K562 (cell line): ENCODE data around the gene KCNJ2. TPM values are rescaled to one million over a fixed set of nuclear protein-coding genes. Genes with fewer than 3 reads are reported as not detected.

Experiments
- ARID3A ChIP-seq: IDR thresholded peaks from 2 replicates; pipeline ENCODE4 v1.6.1; 2012; ENCODE audit warnings: low read depth, low read length, improper control_type of control experiment, borderline replicate concordance
- CREB3L1 ChIP-seq: fragments of 450-650 bp; IDR thresholded peaks from 2 replicates; pipeline ENCODE4 v1.6.1; 2014; ENCODE audit warnings: low read depth, mild to moderate bottlenecking, moderate library complexity, borderline replicate concordance
- GATAD2B ChIP-seq: fragments of 450-650 bp; IDR thresholded peaks from 2 replicates; pipeline ENCODE4 v1.6.1; 2017; ENCODE audit warnings: mild to moderate bottlenecking, borderline replicate concordance
- KDM1A ChIP-seq, 2 experiments: fragments of 450-650 bp; IDR thresholded peaks; 2 replicates each; pipeline ENCODE4 v1.6.1; 2016; ENCODE audit warnings: mild to moderate bottlenecking in 2 of 2
- NFIC ChIP-seq: fragments of 450-650 bp; IDR thresholded peaks from 2 replicates; pipeline ENCODE4 v1.6.1; 2017; ENCODE audit warnings: mild to moderate bottlenecking, inconsistent platforms
- PREB ChIP-seq: sonication (generic); formaldehyde crosslinking; IDR thresholded peaks from 2 replicates; pipeline ENCODE4 v1.8.1; 2023; ENCODE audit warnings: mild to moderate bottlenecking, missing genetic modification reagents
- PRMT5 ChIP-seq: sonication (generic); formaldehyde crosslinking; IDR thresholded peaks from 2 replicates; pipeline ENCODE4 v1.5.0; 2020; ENCODE audit warnings: missing genetic modification reagents
- PTRF ChIP-seq: fragments of 450-650 bp; IDR thresholded peaks from 2 replicates; pipeline ENCODE4 v1.6.1; 2016; ENCODE audit warnings: mild to moderate bottlenecking, missing genetic modification characterization, missing compliant biosample characterization
- RBFOX2 ChIP-seq: fragments of 200-400 bp; formaldehyde crosslinking; IDR thresholded peaks from 2 replicates; pipeline ENCODE4 v1.6.1; 2017; ENCODE audit warnings: low read depth, mild to moderate bottlenecking, low read length, moderate library complexity
- SMAD4 ChIP-seq: fragments of 250-450 bp; sonication (Bioruptor Pico); conservative IDR thresholded peaks from 2 replicates; pipeline ENCODE4 v1.8.0; 2021; ENCODE audit warnings: inconsistent platforms, mild to moderate bottlenecking, moderate library complexity
- SNRNP70 ChIP-seq: fragments of 200-400 bp; formaldehyde crosslinking; optimal IDR thresholded peaks from 2 replicates; pipeline ENCODE3; 2017; ENCODE audit warnings: low read depth, low read length
- STAT5B ChIP-seq: fragments of 250-450 bp; sonication (Bioruptor Pico); IDR thresholded peaks from 2 replicates; pipeline ENCODE4 v1.8.0; 2021; ENCODE audit warnings: mild to moderate bottlenecking, inconsistent platforms
- TARDBP ChIP-seq: fragments of 450-650 bp; IDR thresholded peaks from 2 replicates; pipeline ENCODE4 v1.6.1; 2016
- TRIM24 ChIP-seq, 2 experiments: fragments of 450-650 bp; IDR thresholded peaks; 2 replicates each; pipeline ENCODE4 v1.6.1; 2016
- ZBTB34 ChIP-seq: fragments of 250-450 bp; sonication (Bioruptor Pico); IDR thresholded peaks from 2 replicates; pipeline ENCODE4 v1.8.0; 2021; ENCODE audit warnings: mild to moderate bottlenecking, moderate library complexity
- ZBTB8A ChIP-seq: fragments of 450-650 bp; IDR thresholded peaks from 2 replicates; pipeline ENCODE4 v1.6.1; 2018; ENCODE audit warnings: mild to moderate bottlenecking, moderate library complexity; ENCODE audit not compliant: partially characterized antibody
- ZNF584 ChIP-seq: fragments of 200-800 bp; sonication (Bioruptor generic); IDR thresholded peaks from 2 replicates; pipeline ENCODE4 v1.6.1; 2016; ENCODE audit warnings: low read depth, mild to moderate bottlenecking, missing genetic modification characterization, missing compliant biosample characterization
- ZNF668 ChIP-seq: fragments of 250-450 bp; sonication (Bioruptor Pico); IDR thresholded peaks from 2 replicates; pipeline ENCODE4 v1.8.0; 2022; ENCODE audit warnings: mild to moderate bottlenecking, inconsistent platforms
- ZNF766 ChIP-seq: fragments of 200-800 bp; sonication (Bioruptor generic); conservative IDR thresholded peaks from 2 replicates; pipeline ENCODE4 v1.6.1; 2016; ENCODE audit warnings: missing genetic modification characterization, missing compliant biosample characterization
- polyA plus RNA-seq, 8 experiments: library from polyadenylated mRNA; depleted of rRNA in 4 of 8; stranded (reverse) in 5 of 8; unstranded in 3 of 8; fragments of >200 nt; fragmentation: Nextera tagmentation in 2 of 8; fragmentation: Illumina TruSeq in 1 of 8; extraction: Ambion mirVana in 2 of 8; extraction: Trizol in 1 of 8; gene quantifications; 2 replicates each; pipeline versions ENCODE4 v1.2.1 to v1.2.3, GENCODE V29; 2011 to 2014; ENCODE audit warnings: inconsistent platforms in 1 of 8, missing spikeins in 1 of 8
- total RNA-seq, 7 experiments: library from RNA; depleted of rRNA in 6 of 7; stranded (reverse); fragments of >200 nt in 6 of 7; fragmentation: Illumina TruSeq in 2 of 7; extraction: Trizol in 2 of 7; gene quantifications; 2 replicates each; pipeline versions ENCODE4 v1.2.1 to v1.2.3, GENCODE V29; 2011 to 2021; ENCODE audit warnings: low replicate concordance in 1 of 7

The KCNJ2 gene
- total and polyA plus RNA-seq, 9 of the 15 experiments (the other 6 are each of a cell fraction or from before 2014, with no cell fraction given), result not detected

- TF ChIP-seq KDM1A (IDR thresholded peaks at IDR 0.05) (no peak), ZBTB8A (no peak), PTRF (no peak), GATAD2B (no peak), ZNF668 (CRISPR knock-in tag) (no peak), PREB (CRISPR knock-in tag) (no peak), ZNF584 (CRISPR knock-in tag) (no peak), PRMT5 (CRISPR knock-in tag) (no peak), ZNF766 (no peak), ZBTB34 (CRISPR knock-in tag) (no peak), SMAD4 (no peak), STAT5B (CRISPR knock-in tag) (no peak), ARID3A (no peak), TARDBP (0 out of 2 replicates have a peak, but pooled peaks have one; percentile 27), RBFOX2 (0 out of 2 replicates have a peak, but pooled peaks have one; percentile 25), NFIC (no peak), SNRNP70 (no peak), CREB3L1 (no peak), TRIM24 (IDR thresholded peaks at IDR 0.05) (no peak)
Observed at GRCh38 chr17:70168977-70169708, at the start of gene KCNJ2 (continued).
